Choroid plexus epithelial cell (primary cell): ENCODE measurements around the gene CALN1.
"Not testable (repeated sequence)": the region's sequence is repeated elsewhere in the genome, so short reads cannot be mapped to it uniquely, and the experiment has no call there.

Experiments
- DNase-seq: peaks from one replicate; pipeline ENCODE4 v3.0.0-alpha.2; 2010; ENCODE audit warnings: low read depth
- H3K4me3 ChIP-seq: 2 replicates; pipeline ENCODE4 v1.5.1; 2011; ENCODE audit warnings: low read depth, mild to moderate bottlenecking, control low read depth, low read length, moderate library complexity
- TF ChIP-seq, protein P1 (sequence below): conservative IDR thresholded peaks from 2 replicates; pipeline ENCODE4 v1.5.1; 2011; ENCODE audit warnings: low read depth, mild to moderate bottlenecking, control low read depth, inconsistent platforms, low read length, moderate library complexity

The CALN1 gene

DNA sequence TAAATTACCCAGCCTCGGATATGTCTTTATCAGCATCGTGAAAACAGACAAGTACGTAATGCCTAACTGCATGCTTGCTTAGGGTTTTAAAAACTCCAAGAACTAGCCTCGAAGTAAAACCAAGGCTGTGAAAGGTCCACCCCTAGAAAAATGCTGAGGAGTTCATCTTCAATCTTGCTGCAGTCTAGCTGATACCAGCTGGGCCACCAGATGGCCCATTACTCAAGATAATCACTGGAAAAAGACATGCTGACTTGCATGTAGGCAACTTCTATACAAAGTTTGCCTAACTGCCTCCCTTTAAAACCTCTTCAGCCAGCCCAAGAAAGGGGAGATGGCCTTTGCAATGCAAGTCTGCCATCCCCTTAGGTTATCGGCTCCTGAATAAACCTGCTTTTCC is 666.1 kb downstream of the CALN1 start:
- H3K4me3 ChIP-seq, result no peak overlapping the region
- TF ChIP-seq, protein P1, sequence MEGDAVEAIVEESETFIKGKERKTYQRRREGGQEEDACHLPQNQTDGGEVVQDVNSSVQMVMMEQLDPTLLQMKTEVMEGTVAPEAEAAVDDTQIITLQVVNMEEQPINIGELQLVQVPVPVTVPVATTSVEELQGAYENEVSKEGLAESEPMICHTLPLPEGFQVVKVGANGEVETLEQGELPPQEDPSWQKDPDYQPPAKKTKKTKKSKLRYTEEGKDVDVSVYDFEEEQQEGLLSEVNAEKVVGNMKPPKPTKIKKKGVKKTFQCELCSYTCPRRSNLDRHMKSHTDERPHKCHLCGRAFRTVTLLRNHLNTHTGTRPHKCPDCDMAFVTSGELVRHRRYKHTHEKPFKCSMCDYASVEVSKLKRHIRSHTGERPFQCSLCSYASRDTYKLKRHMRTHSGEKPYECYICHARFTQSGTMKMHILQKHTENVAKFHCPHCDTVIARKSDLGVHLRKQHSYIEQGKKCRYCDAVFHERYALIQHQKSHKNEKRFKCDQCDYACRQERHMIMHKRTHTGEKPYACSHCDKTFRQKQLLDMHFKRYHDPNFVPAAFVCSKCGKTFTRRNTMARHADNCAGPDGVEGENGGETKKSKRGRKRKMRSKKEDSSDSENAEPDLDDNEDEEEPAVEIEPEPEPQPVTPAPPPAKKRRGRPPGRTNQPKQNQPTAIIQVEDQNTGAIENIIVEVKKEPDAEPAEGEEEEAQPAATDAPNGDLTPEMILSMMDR, result no peak
- no peak for DNase-seq

DNA sequence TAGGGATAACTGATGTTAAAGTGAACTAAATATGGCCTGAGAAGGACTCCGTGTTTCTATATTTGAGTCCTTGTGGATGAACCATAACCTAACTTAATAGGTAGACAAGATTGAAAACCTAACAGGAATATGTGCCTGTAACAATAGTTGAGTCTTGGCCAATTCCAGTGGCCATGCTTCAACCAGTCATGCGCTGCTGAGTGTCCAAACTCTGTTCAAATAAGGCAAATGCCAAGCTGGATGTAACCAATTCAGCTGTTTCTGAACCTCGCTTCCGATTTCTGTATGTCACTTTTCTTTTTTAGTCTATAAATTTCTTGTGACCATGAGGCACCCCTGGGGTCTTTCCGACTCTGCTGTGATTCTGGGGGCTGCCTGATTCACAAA is 672.0 kb downstream of the CALN1 start:
- DNase-seq, result no peak
- TF ChIP-seq, protein P1, result no peak
- H3K4me3 ChIP-seq, result no peak overlapping the region

DNA sequence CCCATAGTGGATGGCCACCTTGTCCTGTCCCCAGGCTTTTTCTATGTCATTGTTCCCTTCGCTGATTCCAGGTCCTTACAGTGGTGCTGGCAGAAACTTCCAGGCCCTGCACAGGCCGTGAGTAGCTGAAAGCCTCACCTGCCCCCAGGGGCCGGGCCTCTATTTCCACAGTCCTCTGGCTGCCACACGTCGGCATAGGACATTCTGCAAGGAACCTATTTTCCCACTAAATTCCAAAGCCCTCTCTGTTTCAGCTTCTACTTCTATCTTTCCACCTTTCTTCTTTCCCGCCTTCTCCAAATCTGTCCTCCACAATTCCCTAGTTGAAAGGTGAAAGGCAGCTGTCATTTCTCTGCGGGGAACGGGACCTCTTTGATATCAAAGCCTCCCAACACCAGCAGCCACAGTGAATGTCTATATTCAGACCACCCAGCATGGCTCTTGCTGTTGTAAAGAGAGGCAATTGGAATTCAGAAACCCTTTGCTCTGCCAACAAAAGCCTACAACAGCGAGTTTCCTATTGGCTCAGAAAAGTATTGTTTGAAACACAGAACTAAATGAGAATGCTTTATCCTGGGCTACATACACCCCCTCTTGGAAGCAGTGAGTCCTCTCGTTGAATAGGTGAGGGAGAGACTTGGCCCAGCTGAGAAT is 672.5 kb downstream of the CALN1 start:
- TF ChIP-seq, protein P1, result no peak
- H3K4me3 ChIP-seq, result no peak overlapping the region
- no peak for DNase-seq

DNA sequence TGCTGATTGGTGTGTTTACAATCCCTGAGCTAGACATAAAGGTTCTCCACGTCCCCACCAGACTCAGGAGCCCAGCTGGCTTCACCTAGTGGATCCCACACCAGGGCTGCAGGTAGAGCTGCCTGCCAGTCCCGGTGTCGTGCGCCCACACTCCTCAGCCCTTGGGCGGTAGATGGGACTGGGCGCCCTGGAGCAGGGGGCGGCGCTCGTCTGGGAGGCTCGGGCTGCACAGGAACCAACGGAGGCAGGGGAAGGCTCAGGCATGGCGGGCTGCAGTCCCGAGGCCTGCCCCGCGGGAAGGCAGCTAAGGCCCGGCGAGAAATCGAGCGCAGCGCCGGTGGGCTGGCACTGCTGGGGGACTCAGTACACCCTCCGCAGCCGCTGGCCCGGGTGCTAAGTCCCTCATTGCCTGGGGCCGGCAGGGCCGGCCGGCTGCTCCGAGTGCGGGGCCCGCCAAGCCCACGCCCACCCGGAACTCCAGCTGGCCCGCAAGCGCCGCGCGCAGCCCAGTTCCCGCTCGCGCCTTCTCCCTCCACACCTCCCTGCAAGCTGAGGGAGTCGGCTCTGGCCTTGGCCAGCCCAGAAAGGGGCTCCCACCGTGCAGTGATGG is 674.1 kb downstream of the CALN1 start:
- DNase-seq, H3K4me3 ChIP-seq: not testable (repeated sequence)

DNA sequence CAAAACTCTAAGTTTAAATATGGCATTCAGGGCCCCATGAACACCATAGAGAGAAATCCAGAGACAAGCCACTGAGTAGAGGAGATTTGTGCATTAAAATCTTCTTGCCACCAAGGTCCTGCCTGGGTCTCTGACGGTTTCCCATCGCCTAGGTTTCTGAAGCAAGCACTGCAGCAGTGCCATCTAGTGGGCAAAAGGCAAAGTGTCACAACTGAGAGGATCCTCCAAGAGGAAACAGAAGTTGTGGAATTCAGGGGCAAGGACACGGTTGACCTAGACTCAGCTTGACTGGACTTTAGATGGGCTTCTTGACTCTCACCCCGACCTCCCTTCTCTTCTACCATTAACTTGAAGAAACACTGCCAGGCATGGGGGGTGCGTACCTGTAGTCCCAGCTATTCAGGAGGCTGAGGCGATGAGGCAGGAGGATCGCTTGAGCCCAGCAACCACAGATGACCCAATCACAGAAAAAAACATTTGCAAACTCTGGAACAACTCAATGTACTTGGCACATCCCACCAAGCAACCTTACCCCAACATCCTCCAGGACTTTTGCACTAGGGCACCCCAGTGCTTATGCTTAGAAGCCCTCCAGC is 676.1 kb downstream of the CALN1 start:
- TF ChIP-seq, protein P1, result peak; percentile 95
- no peak overlapping the region for H3K4me3 ChIP-seq
- DNase-seq, result peak; percentile 80

DNA sequence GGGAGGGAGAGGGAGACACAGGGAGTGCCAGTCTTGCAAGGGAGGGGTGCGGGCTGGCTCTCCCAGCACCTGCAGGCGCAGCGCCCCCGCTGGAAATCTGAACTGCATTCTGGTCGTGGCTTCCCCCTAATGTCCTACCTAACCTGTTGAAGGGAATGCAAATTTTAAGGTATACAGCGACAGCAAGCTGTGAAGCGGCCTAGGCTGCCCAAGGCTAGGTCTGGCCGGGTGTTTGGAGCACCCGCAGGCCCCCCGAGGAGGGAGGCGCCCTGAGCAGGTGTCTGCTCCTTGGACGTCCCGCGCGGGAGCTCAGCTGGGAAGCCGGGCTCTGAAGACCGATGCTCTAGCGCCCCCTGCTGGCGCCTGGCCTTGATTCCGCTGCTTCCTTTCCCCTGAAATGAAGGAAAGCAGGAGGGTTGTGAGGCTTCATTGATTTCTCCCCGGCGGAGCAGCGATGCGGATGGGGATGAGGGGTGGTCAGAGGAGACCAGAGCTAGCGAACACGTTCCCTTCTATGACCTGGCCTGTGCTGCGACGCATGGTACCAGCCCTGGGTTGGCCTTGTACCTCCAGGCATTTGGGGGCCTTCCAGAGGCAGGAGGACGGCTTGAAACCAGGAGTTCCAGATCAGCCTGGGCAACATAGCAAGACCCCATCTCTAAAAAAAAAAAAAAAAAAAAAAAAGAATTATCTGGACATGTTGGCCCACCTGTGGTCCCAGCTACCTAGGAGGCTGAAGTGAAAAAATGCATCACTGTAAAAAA is 678.8 kb downstream of the CALN1 start:
- peak; percentile 71 for DNase-seq
- H3K4me3 ChIP-seq, result no peak overlapping the region
- TF ChIP-seq, protein P1, result peak; percentile 93

DNA sequence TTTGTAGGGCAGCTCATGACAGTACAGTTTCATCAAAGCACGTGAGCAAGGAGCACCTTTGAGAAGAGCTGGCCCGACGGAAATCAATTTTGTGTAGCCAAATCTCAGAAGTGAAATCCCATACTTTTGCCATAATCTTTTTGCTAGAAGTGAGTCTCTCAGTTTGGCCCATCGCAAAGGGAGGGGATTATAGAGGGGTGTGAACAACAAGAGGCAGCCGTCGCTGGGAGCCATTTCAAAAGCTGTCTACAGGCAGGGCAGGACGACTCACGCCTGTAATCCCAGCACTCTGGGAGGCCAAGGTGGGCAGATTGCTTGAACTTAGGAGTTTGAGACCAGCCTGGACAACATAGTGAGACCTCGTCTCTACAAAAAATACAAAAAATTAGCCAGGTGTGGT is 680.4 kb downstream of the CALN1 start:
- TF ChIP-seq, protein P1, result no peak

More for the DNA sequence above, 680.4 kb downstream of the CALN1 start:
- DNase-seq, result no peak
- H3K4me3 ChIP-seq, result no peak overlapping the region
